ENCODE results near the gene SPCS2. TPM values are rescaled to one million over a fixed set of nuclear protein-coding genes. Genes with fewer than 3 reads are reported as not detected.

SPCS2 gene
- polyA plus RNA-seq, 1 donor (not counting 4 experiments of a cell fraction or from before 2014, with no cell fraction given), result 207 TPM

DNA sequence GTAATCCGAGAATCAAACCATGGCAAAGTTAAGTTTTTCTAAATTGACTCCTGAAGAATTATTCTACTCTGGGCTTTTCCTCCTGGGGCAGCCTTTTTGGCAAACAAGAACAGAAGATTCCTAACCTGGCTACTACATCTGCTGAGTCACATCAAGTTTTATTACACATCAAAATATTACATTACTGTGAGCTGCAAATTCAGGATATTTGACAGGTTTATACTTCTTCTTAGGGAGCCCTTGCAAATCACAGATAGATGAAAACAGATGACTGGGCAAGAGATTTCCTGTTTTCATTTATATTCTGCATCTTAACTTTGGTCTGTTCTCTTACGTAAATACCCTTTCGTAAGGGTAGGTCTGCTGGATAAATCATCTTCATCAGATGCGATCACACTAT is 23.8 kb upstream of the SPCS2 start:
- no peaks in the 10 kb centered on the region for H3K9me1 ChIP-seq (ENCODE audit: control insufficient read depth, extremely low read depth, insufficient read depth, low read length)
- H3K27me3 ChIP-seq (ENCODE audit: control insufficient read depth, extremely low read depth, insufficient read depth, low read length), result no peaks in the 10 kb centered on the region
- H3K36me3 ChIP-seq (ENCODE audit: control insufficient read depth in 2 of 2, extremely low read depth in 1 of 2, insufficient read depth in 2 of 2, low read length in 2 of 2), result peaks cover 8 to 10% of the 10 kb centered on the region in 2 experiments
- peaks cover 3% of the 10 kb centered on the region for H3K4me1 ChIP-seq (ENCODE audit: control insufficient read depth, extremely low read depth, insufficient read depth, low read length)
- H3K27ac ChIP-seq (ENCODE audit: control insufficient read depth, insufficient read depth, low read length), result no peak overlapping the region
- H3K79me2 ChIP-seq (ENCODE audit: control insufficient read depth, insufficient read depth, low read length), result no peaks in the 10 kb centered on the region
- no peak overlapping the region for H2AFZ ChIP-seq (ENCODE audit: control insufficient read depth, low read length)
- dilution Hi-C loops (cut with MboI; ENCODE audit: extremely low pct_ligation_motif_present, low sequenced_read_pairs), result no loop called here
- no peak overlapping the region for H3K4me2 ChIP-seq (ENCODE audit: control insufficient read depth, extremely low read depth, insufficient read depth, low read depth, low read length)
- H4K20me1 ChIP-seq (ENCODE audit: control insufficient read depth, extremely low read depth, insufficient read depth, low read length), result no peaks in the 10 kb centered on the region
- TF ChIP-seq EZH2 (IDR thresholded peaks at IDR 0.05; ENCODE audit: low read length), result no peak
- TF ChIP-seq, protein P1, sequence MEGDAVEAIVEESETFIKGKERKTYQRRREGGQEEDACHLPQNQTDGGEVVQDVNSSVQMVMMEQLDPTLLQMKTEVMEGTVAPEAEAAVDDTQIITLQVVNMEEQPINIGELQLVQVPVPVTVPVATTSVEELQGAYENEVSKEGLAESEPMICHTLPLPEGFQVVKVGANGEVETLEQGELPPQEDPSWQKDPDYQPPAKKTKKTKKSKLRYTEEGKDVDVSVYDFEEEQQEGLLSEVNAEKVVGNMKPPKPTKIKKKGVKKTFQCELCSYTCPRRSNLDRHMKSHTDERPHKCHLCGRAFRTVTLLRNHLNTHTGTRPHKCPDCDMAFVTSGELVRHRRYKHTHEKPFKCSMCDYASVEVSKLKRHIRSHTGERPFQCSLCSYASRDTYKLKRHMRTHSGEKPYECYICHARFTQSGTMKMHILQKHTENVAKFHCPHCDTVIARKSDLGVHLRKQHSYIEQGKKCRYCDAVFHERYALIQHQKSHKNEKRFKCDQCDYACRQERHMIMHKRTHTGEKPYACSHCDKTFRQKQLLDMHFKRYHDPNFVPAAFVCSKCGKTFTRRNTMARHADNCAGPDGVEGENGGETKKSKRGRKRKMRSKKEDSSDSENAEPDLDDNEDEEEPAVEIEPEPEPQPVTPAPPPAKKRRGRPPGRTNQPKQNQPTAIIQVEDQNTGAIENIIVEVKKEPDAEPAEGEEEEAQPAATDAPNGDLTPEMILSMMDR (optimal IDR thresholded peaks at IDR 0.05 in 1 of 3, IDR thresholded peaks at IDR 0.05 in 1 of 3, conservative IDR thresholded peaks at IDR 0.05 in 1 of 3; ENCODE audit: extremely low read depth in 1 of 3, insufficient read depth in 2 of 3, low read length in 3 of 3), result no peak
- H3K9me3 ChIP-seq (ENCODE audit: control insufficient read depth, low read depth, low read length), result no peaks in the 10 kb centered on the region
- no peak overlapping the region for H3K9ac ChIP-seq (ENCODE audit: control insufficient read depth, extremely low read depth, insufficient read depth, low read length)
- no peak overlapping the region for H3K4me3 ChIP-seq (ENCODE audit: control insufficient read depth in 2 of 3, extremely low read depth in 1 of 3, insufficient read depth in 2 of 3, low read depth in 1 of 3, low read length in 3 of 3)
- FAIRE-seq (no peak), DNase-seq (ENCODE audit: low read depth, low spot score) (no peak)

DNA sequence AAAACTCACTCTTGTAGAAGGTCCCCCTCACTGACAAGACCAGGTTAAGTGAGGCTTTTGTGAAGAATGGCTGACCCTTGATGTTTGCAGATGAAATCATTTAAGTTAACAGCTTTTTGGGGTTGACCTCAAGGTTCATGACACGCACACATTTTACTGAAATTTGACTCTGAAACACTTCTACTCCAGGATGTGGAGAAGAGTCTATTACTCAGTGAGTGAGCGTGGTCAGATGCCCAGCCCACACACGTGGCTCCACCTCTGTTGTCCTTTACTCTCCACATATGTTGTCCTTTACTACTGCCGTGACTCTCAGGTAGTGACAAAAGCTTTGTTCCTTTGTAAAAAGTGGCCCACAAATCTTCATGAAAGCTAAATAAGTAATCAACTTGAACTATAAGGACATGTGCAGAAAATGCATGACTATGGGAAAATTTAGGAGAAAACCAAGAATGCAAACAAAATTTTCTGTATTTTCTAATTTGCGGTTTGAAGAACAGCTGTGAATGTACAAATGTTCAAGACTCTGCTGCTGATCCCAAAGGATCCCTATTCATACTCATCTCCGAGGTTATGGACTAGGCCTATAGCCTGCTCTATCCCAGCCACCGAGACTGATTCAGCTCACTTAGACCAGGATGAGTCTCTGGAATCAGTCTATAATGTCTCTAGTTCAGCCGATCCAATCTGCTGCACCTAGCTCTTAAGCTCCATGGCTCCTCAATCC is 22.6 kb upstream of the SPCS2 start:
- no peaks in the 10 kb centered on the region for H3K27me3 ChIP-seq (ENCODE audit: control insufficient read depth, extremely low read depth, insufficient read depth, low read length)
- H3K9me3 ChIP-seq (ENCODE audit: control insufficient read depth, low read depth, low read length), result no peaks in the 10 kb centered on the region
- H3K4me1 ChIP-seq (ENCODE audit: control insufficient read depth, extremely low read depth, insufficient read depth, low read length), result peaks cover 3% of the 10 kb centered on the region
- H3K9ac ChIP-seq (ENCODE audit: control insufficient read depth, extremely low read depth, insufficient read depth, low read length), result no peak overlapping the region
- H4K20me1 ChIP-seq (ENCODE audit: control insufficient read depth, extremely low read depth, insufficient read depth, low read length), result no peaks in the 10 kb centered on the region
- H3K79me2 ChIP-seq (ENCODE audit: control insufficient read depth, insufficient read depth, low read length), result no peaks in the 10 kb centered on the region
- H3K4me2 ChIP-seq (ENCODE audit: control insufficient read depth, extremely low read depth, insufficient read depth, low read depth, low read length), result no peak overlapping the region
- peaks cover 1 to 6% of the 10 kb centered on the region in 2 experiments for H3K36me3 ChIP-seq (ENCODE audit: control insufficient read depth in 2 of 2, extremely low read depth in 1 of 2, insufficient read depth in 2 of 2, low read length in 2 of 2)
- FAIRE-seq, result no peak
- H2AFZ ChIP-seq (ENCODE audit: control insufficient read depth, low read length), result no peak overlapping the region
- dilution Hi-C loops (cut with MboI; ENCODE audit: extremely low pct_ligation_motif_present, low sequenced_read_pairs), result no loop called here
- no peak for TF ChIP-seq EZH2 (IDR thresholded peaks at IDR 0.05; ENCODE audit: low read length)
- TF ChIP-seq, protein P1 (optimal IDR thresholded peaks at IDR 0.05 in 1 of 3, IDR thresholded peaks at IDR 0.05 in 1 of 3, conservative IDR thresholded peaks at IDR 0.05 in 1 of 3; ENCODE audit: extremely low read depth in 1 of 3, insufficient read depth in 2 of 3, low read length in 3 of 3), result no peak
- H3K9me1 ChIP-seq (ENCODE audit: control insufficient read depth, extremely low read depth, insufficient read depth, low read length), result no peaks in the 10 kb centered on the region
- no peak overlapping the region for H3K27ac ChIP-seq (ENCODE audit: control insufficient read depth, insufficient read depth, low read length)
- no peak overlapping the region for H3K4me3 ChIP-seq (ENCODE audit: control insufficient read depth in 2 of 3, extremely low read depth in 1 of 3, insufficient read depth in 2 of 3, low read depth in 1 of 3, low read length in 3 of 3)
- DNase-seq (ENCODE audit: low read depth, low spot score), result no peak
